H1 (cell line): ENCODE measurements around the gene ADD1. TPM values are rescaled to one million over a fixed set of nuclear protein-coding genes. Genes with fewer than 3 reads are reported as not detected.

Experiments used
- CBX5 ChIP-seq: fragments of 300-800, 300-1000 bp; sonication (generic); IDR thresholded peaks from 2 replicates; pipeline ENCODE4 v1.7.1; 2016; ENCODE audit warnings: antibody characterized with exemption, low read length, low read depth
- HDAC6 ChIP-seq: IDR thresholded peaks from one replicate; pipeline ENCODE4 v1.7.1; 2012; ENCODE audit warnings: low read depth, mild to moderate bottlenecking, inconsistent platforms, low read length, moderate library complexity
- RFX5 ChIP-seq: IDR thresholded peaks from 2 replicates; pipeline ENCODE4 v1.6.1; 2011; ENCODE audit warnings: low read depth, low read length, improper control_type of control experiment, borderline replicate concordance
- SUZ12 ChIP-seq: fragments of 200-600 bp; sonication (generic); IDR thresholded peaks from 2 replicates; pipeline ENCODE4 v1.6.1; 2012; ENCODE audit warnings: mild to moderate bottlenecking, inconsistent platforms, low read length, moderate library complexity, mixed read lengths
- polyA plus RNA-seq, 7 experiments: library from polyadenylated mRNA; depleted of rRNA in 3 of 7; stranded (reverse) in 5 of 7; unstranded in 2 of 7; fragments of >200 nt in 5 of 7; fragments of 200-250 nt in 2 of 7; gene quantifications; 1 replicate in 5 of 7; 2 replicates in 1 of 7; 4 replicates in 1 of 7; pipeline versions ENCODE4 v1.2.1 to v1.2.3, GENCODE V29; 2011 to 2013; ENCODE audit warnings: missing spikeins in 2 of 7, mixed read lengths in 2 of 7
- total RNA-seq: library from RNA; stranded (reverse); fragmentation: NEBNext Ultra II Directional; extraction: Animal tissue kit (Norgen Biotek cat#: 25700); gene quantifications from 2 replicates; pipeline ENCODE4 v1.2.1, GENCODE V29; 2021

Gene ADD1
- total and polyA plus RNA-seq, 2 of the 8 experiments (the other 6 are each of a cell fraction or from before 2014, with no cell fraction given), result 113 to 143 TPM

DNA sequence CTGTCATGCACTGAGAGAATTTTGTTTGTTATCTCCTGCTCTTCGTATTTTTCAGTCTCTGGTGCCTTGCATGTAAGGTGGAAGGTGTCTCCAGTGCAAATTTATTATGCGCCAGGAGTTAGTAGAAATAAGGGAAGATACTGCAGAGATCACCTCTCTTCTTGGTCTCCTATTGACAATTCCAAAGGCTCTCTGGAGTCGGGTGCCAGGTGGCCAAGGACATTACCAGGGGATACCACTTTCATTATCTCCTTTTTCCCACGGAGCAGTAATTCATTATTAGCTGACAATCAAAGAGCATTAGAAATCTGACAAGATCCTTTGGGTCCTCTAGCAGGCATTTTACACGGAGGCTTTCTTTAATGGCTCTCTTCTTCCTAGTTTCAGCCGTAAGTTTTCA lies 26.0 kb downstream of the ADD1 start (continued):
- no peak for TF ChIP-seq HDAC6
- TF ChIP-seq SUZ12, result no peak
- TF ChIP-seq CBX5, result no peak
- TF ChIP-seq RFX5, result no peak
